Thymus (tissue), 11 donors: ENCODE results near the gene SH3RF3. TPM values are rescaled to one million over a fixed set of nuclear protein-coding genes. Genes with fewer than 3 reads are reported as not detected.

ENCODE experiments used
- DNase-seq, 9 donors: peaks; one replicate each; pipeline ENCODE4 v3.0.0-alpha.2; 2013; ENCODE audit warnings: low spot score in 9 of 9, low read depth in 6 of 9, missing footprints in 1 of 9
- H3K27ac ChIP-seq, 2 donors: one replicate each; pipeline ENCODE4 v1.5.1; 2013; ENCODE audit warnings: control low read depth in 1 of 2, low read depth in 1 of 2, low read length in 1 of 2, mild to moderate bottlenecking in 1 of 2, moderate library complexity in 1 of 2
- H3K27me3 ChIP-seq, 2 donors: one replicate each; pipeline ENCODE4 v1.5.1; 2013; ENCODE audit warnings: low read length in 1 of 2; ENCODE audit not compliant: control insufficient read depth in 2 of 2, insufficient read depth in 1 of 2
- H3K36me3 ChIP-seq, 2 donors: one replicate each; pipeline ENCODE4 v1.5.1; 2013; ENCODE audit warnings: low read length in 1 of 2, mild to moderate bottlenecking in 1 of 2, moderate library complexity in 1 of 2; ENCODE audit not compliant: control insufficient read depth in 2 of 2, insufficient read depth in 2 of 2
- H3K4me1 ChIP-seq, 2 donors: one replicate each; pipeline ENCODE4 v1.5.1; 2013; ENCODE audit warnings: low read length in 2 of 2; ENCODE audit not compliant: control insufficient read depth in 2 of 2, insufficient read depth in 2 of 2
- H3K4me3 ChIP-seq, 2 donors: one replicate each; pipeline ENCODE4 v1.5.1; 2013; ENCODE audit warnings: low read length in 2 of 2, control low read depth in 1 of 2, mild to moderate bottlenecking in 1 of 2
- H3K9me3 ChIP-seq, 2 donors: one replicate each; pipeline ENCODE4 v1.5.1; 2013; ENCODE audit warnings: low read length in 1 of 2, mild to moderate bottlenecking in 1 of 2; ENCODE audit not compliant: control insufficient read depth in 2 of 2, insufficient read depth in 1 of 2
- WGBS: extraction: QIAGEN DNeasy Blood & Tissue Kit; methylation state at CpG from one replicate; pipeline ENCODE4 v1.1.7; 2013; 5-methylcytosine and 5-hydroxymethylcytosine counted together
- polyA plus RNA-seq: library from polyadenylated mRNA; stranded (reverse); fragments of 200-250 nt; gene quantifications from one replicate; pipeline ENCODE4 v1.2.3, GENCODE V29; 2013
- total RNA-seq: library from RNA; stranded (reverse); fragments of 120-200 nt; gene quantifications from one replicate; pipeline ENCODE4 v1.2.4, GENCODE V29; 2013
- donor health status: healthy.

Gene SH3RF3
- total and polyA plus RNA-seq, 2 donors = 3.2 to 8.2 TPM

GRCh38 chr2:109427661-109428091, 298.7 kb downstream of the SH3RF3 start:
- Histone ChIP-seq H3K4me1 (peaks cover 0 to 7% of the 10 kb centered on the region in 2 donors), H3K27me3 (no peaks in the 10 kb centered on the region), H3K36me3 (no peaks in the 10 kb centered on the region), H3K9me3 (no peaks in the 10 kb centered on the region), H3K27ac (no peak overlapping the region), H3K4me3 (no peak overlapping the region)
- no peak for DNase-seq
- WGBS = 95% methylated on average over 11 of the region's 11 CpGs

GRCh38 chr2:109428281-109428680, 299.3 kb downstream of the SH3RF3 start:
- DNase-seq = no peak
- no peaks in the 10 kb centered on the region for H3K9me3 ChIP-seq
- no peak overlapping the region for H3K4me3 ChIP-seq
- no peak overlapping the region for H3K27ac ChIP-seq
- no peaks in the 10 kb centered on the region for H3K27me3 ChIP-seq
- H3K36me3 ChIP-seq = no peaks in the 10 kb centered on the region
- peaks cover 0 to 7% of the 10 kb centered on the region in 2 donors for H3K4me1 ChIP-seq
- WGBS = 90% methylated on average over 12 of the region's 12 CpGs

GRCh38 chr2:109428841-109429566, 300.0 kb downstream of the SH3RF3 start:
- WGBS = 96% methylated on average over 19 of the region's 19 CpGs
- no peaks in the 10 kb centered on the region for H3K36me3 ChIP-seq
- H3K4me3 ChIP-seq = no peak overlapping the region
- peaks cover 0 to 7% of the 10 kb centered on the region in 2 donors for H3K4me1 ChIP-seq
- H3K9me3 ChIP-seq = no peaks in the 10 kb centered on the region
- H3K27ac ChIP-seq = no peak overlapping the region
- H3K27me3 ChIP-seq = no peaks in the 10 kb centered on the region
- no peak for DNase-seq

- no peak overlapping the region for H3K27ac ChIP-seq
- no peaks in the 10 kb centered on the region for H3K9me3 ChIP-seq
- peaks cover 0 to 7% of the 10 kb centered on the region in 2 donors for H3K4me1 ChIP-seq
- 91% methylated on average over 18 of the region's 18 CpGs for WGBS
- no peaks in the 10 kb centered on the region for H3K27me3 ChIP-seq
- no peaks in the 10 kb centered on the region for H3K36me3 ChIP-seq
- H3K4me3 ChIP-seq = no peak overlapping the region
- DNase-seq = no peak
These were observed 300.7 kb downstream of the SH3RF3 start for GRCh38 chr2:109429567-109430328.

GRCh38 chr2:109430329-109430636, 301.3 kb downstream of the SH3RF3 start:
- Histone ChIP-seq H3K27ac (no peak overlapping the region), H3K36me3 (no peaks in the 10 kb centered on the region), H3K9me3 (no peaks in the 10 kb centered on the region), H3K4me3 (no peak overlapping the region), H3K4me1 (peaks cover 0 to 10% of the 10 kb centered on the region in 2 donors), H3K27me3 (no peaks in the 10 kb centered on the region)
- no peak for DNase-seq
- WGBS = 97% methylated on average over 5 of the region's 5 CpGs

- Histone ChIP-seq H3K27me3 (no peaks in the 10 kb centered on the region), H3K4me3 (no peak overlapping the region), H3K9me3 (no peaks in the 10 kb centered on the region), H3K36me3 (peaks cover 0 to 3% of the 10 kb centered on the region in 2 donors), H3K27ac (no peak overlapping the region), H3K4me1 (peaks cover 0 to 23% of the 10 kb centered on the region in 2 donors)
- no peak for DNase-seq
- 97% methylated on average over 17 of the region's 17 CpGs for WGBS
These were observed 303.4 kb downstream of the SH3RF3 start for GRCh38 chr2:109432421-109432820.

- Histone ChIP-seq H3K27me3 (no peaks in the 10 kb centered on the region), H3K27ac (no peak overlapping the region), H3K9me3 (no peaks in the 10 kb centered on the region), H3K4me3 (no peak overlapping the region), H3K36me3 (peaks cover 0 to 3% of the 10 kb centered on the region in 2 donors), H3K4me1 (peaks cover 0 to 25% of the 10 kb centered on the region in 2 donors)
- WGBS = 98% methylated on average over 10 of the region's 10 CpGs
- no peak for DNase-seq
These were observed 304.5 kb downstream of the SH3RF3 start for GRCh38 chr2:109433486-109433885.

- Histone ChIP-seq H3K27ac (no peak overlapping the region), H3K9me3 (no peaks in the 10 kb centered on the region), H3K4me1 (peaks cover 0 to 23% of the 10 kb centered on the region in 2 donors), H3K36me3 (peaks cover 0 to 3% of the 10 kb centered on the region in 2 donors), H3K4me3 (no peak overlapping the region), H3K27me3 (no peaks in the 10 kb centered on the region)
- no peak for DNase-seq
- WGBS = 97% methylated on average over 10 of the region's 10 CpGs
These were observed 304.9 kb downstream of the SH3RF3 start for GRCh38 chr2:109433926-109434325.

GRCh38 chr2:109434351-109434750, 305.3 kb downstream of the SH3RF3 start:
- H3K9me3 ChIP-seq = no peaks in the 10 kb centered on the region
- 96% methylated on average over 9 of the region's 9 CpGs for WGBS
- no peak overlapping the region for H3K27ac ChIP-seq
- no peaks in the 10 kb centered on the region for H3K27me3 ChIP-seq
- no peak overlapping the region for H3K4me3 ChIP-seq
- peaks cover 0 to 3% of the 10 kb centered on the region in 2 donors for H3K36me3 ChIP-seq
- DNase-seq = no peak
- H3K4me1 ChIP-seq = peaks cover 0 to 20% of the 10 kb centered on the region in 2 donors
